K562 (cell line): ENCODE measurements around the gene HSPB7. TPM values are rescaled to one million over a fixed set of nuclear protein-coding genes. Genes with fewer than 3 reads are reported as not detected.

Experiments
- BHLHE40 ChIP-seq: IDR thresholded peaks from 2 replicates; pipeline ENCODE4 v1.6.1; 2011; ENCODE audit warnings: low read length, improper control_type of control experiment
- BRD4 ChIP-seq: fragments of 200-600 bp; sonication (generic); IDR thresholded peaks from 2 replicates; pipeline ENCODE4 v1.6.1; 2017; ENCODE audit warnings: inconsistent platforms
- CBX2 ChIP-seq: fragments of 200-600 bp; sonication (generic); IDR thresholded peaks from one replicate; pipeline ENCODE4 v1.6.1; 2012; ENCODE audit warnings: mild to moderate bottlenecking, low read length, inconsistent platforms; ENCODE audit not compliant: insufficient read depth, poor library complexity, severe bottlenecking
- CC2D1A ChIP-seq: fragments of 450-650 bp; IDR thresholded peaks from 2 replicates; pipeline ENCODE4 v1.6.1; 2017; ENCODE audit warnings: mild to moderate bottlenecking
- COPS2 ChIP-seq: fragments of 450-650 bp; conservative IDR thresholded peaks from 2 replicates; pipeline ENCODE4 v1.6.1; 2016; ENCODE audit warnings: mild to moderate bottlenecking, moderate library complexity
- CREB5 ChIP-seq: fragments of 250-450 bp; sonication (Bioruptor Pico); IDR thresholded peaks from 2 replicates; pipeline ENCODE4 v1.5.0; 2020; ENCODE audit warnings: mild to moderate bottlenecking
- ETS1 ChIP-seq: conservative IDR thresholded peaks from 2 replicates; pipeline ENCODE4 v1.6.1; 2011; ENCODE audit warnings: low read depth, mild to moderate bottlenecking, low read length; ENCODE audit not compliant: control insufficient read depth
- GATAD2A ChIP-seq: fragments of 450-650 bp; IDR thresholded peaks from 2 replicates; pipeline ENCODE4 v1.6.1; 2017
- HMG20A ChIP-seq: fragments of 450-650 bp; formaldehyde crosslinking; conservative IDR thresholded peaks from 2 replicates; pipeline ENCODE4 v1.4.0; 2020; ENCODE audit warnings: mild to moderate bottlenecking, mixed read lengths
- KDM1A ChIP-seq, 2 experiments: fragments of 450-650 bp; IDR thresholded peaks; 2 replicates each; pipeline ENCODE4 v1.6.1; 2016; ENCODE audit warnings: mild to moderate bottlenecking in 2 of 2
- PTTG1 ChIP-seq: fragments of 450-650 bp; IDR thresholded peaks from 2 replicates; pipeline ENCODE4 v1.6.1; 2016; ENCODE audit warnings: low read depth, mild to moderate bottlenecking, missing genetic modification characterization, missing compliant biosample characterization
- RBM39 ChIP-seq: fragments of 200-400 bp; formaldehyde crosslinking; optimal IDR thresholded peaks from 2 replicates; pipeline ENCODE3; 2018; ENCODE audit warnings: low read depth, low read length
- RFX1 ChIP-seq: fragments of 450-650 bp; IDR thresholded peaks from 2 replicates; pipeline ENCODE4 v1.6.1; 2016; ENCODE audit warnings: mild to moderate bottlenecking, moderate library complexity
- TCF15 ChIP-seq: fragments of 250-450 bp; sonication (Bioruptor Pico); IDR thresholded peaks from 2 replicates; pipeline ENCODE4 v1.8.0; 2022; ENCODE audit warnings: moderate library complexity, mild to moderate bottlenecking, inconsistent platforms
- TEAD2 ChIP-seq: fragments of 450-650 bp; IDR thresholded peaks from 2 replicates; pipeline ENCODE4 v1.6.1; 2016; ENCODE audit warnings: missing genetic modification characterization, control low read depth, missing compliant biosample characterization
- TFAM ChIP-seq: fragments of 250-450 bp; sonication (Bioruptor Pico); conservative IDR thresholded peaks from 2 replicates; pipeline ENCODE4 v1.5.0; 2021; ENCODE audit warnings: mild to moderate bottlenecking, moderate library complexity
- TFE3 ChIP-seq: fragments of 450-650 bp; formaldehyde crosslinking; IDR thresholded peaks from 2 replicates; pipeline ENCODE4 v1.4.0; 2020; ENCODE audit warnings: mild to moderate bottlenecking, mixed read lengths
- ZNF197 ChIP-seq: fragments of 200-800 bp; sonication (Bioruptor generic); IDR thresholded peaks from 2 replicates; pipeline ENCODE4 v1.6.1; 2016; ENCODE audit warnings: low read depth, missing genetic modification characterization, missing compliant biosample characterization
- ZNF347 ChIP-seq: fragments of 450-650 bp; formaldehyde crosslinking; IDR thresholded peaks from 2 replicates; pipeline ENCODE4 v1.4.0; 2020; ENCODE audit warnings: low read depth, mild to moderate bottlenecking, moderate library complexity
- ZNF551 ChIP-seq: fragments of 250-450 bp; sonication (Bioruptor Pico); IDR thresholded peaks from 2 replicates; pipeline ENCODE4 v1.5.0; 2021; ENCODE audit warnings: mild to moderate bottlenecking, moderate library complexity
- ZNF584 ChIP-seq: fragments of 200-800 bp; sonication (Bioruptor generic); IDR thresholded peaks from 2 replicates; pipeline ENCODE4 v1.6.1; 2016; ENCODE audit warnings: low read depth, mild to moderate bottlenecking, missing genetic modification characterization, missing compliant biosample characterization
- polyA plus RNA-seq, 8 experiments: library from polyadenylated mRNA; depleted of rRNA in 4 of 8; stranded (reverse) in 5 of 8; unstranded in 3 of 8; fragments of >200 nt; fragmentation: Nextera tagmentation in 2 of 8; fragmentation: Illumina TruSeq in 1 of 8; extraction: Ambion mirVana in 2 of 8; extraction: Trizol in 1 of 8; gene quantifications; 2 replicates each; pipeline versions ENCODE4 v1.2.1 to v1.2.3, GENCODE V29; 2011 to 2014; ENCODE audit warnings: inconsistent platforms in 1 of 8, missing spikeins in 1 of 8
- total RNA-seq, 7 experiments: library from RNA; depleted of rRNA in 6 of 7; stranded (reverse); fragments of >200 nt in 6 of 7; fragmentation: Illumina TruSeq in 2 of 7; extraction: Trizol in 2 of 7; gene quantifications; 2 replicates each; pipeline versions ENCODE4 v1.2.1 to v1.2.3, GENCODE V29; 2011 to 2021; ENCODE audit warnings: low replicate concordance in 1 of 7
- TF ChIP-seq, protein P1 (sequence below), 3 experiments: fragments of 200-800 bp in 1 of 3; sonication (Bioruptor generic) in 1 of 3; sonication (generic) in 1 of 3; formaldehyde crosslinking in 1 of 3; IDR thresholded peaks; 2 replicates each; pipeline versions ENCODE4 v1.6.1 to v1.8.0; 2016 to 2022; ENCODE audit warnings: mild to moderate bottlenecking in 2 of 3, missing compliant biosample characterization in 2 of 3, missing genetic modification characterization in 2 of 3, missing genetic modification reagents in 1 of 3

HSPB7 gene
- total and polyA plus RNA-seq, 9 of the 15 experiments (the other 6 are each of a cell fraction or from before 2014, with no cell fraction given): 0.05 to 0.19 (median 0.07) TPM; not detected in 6

DNA sequence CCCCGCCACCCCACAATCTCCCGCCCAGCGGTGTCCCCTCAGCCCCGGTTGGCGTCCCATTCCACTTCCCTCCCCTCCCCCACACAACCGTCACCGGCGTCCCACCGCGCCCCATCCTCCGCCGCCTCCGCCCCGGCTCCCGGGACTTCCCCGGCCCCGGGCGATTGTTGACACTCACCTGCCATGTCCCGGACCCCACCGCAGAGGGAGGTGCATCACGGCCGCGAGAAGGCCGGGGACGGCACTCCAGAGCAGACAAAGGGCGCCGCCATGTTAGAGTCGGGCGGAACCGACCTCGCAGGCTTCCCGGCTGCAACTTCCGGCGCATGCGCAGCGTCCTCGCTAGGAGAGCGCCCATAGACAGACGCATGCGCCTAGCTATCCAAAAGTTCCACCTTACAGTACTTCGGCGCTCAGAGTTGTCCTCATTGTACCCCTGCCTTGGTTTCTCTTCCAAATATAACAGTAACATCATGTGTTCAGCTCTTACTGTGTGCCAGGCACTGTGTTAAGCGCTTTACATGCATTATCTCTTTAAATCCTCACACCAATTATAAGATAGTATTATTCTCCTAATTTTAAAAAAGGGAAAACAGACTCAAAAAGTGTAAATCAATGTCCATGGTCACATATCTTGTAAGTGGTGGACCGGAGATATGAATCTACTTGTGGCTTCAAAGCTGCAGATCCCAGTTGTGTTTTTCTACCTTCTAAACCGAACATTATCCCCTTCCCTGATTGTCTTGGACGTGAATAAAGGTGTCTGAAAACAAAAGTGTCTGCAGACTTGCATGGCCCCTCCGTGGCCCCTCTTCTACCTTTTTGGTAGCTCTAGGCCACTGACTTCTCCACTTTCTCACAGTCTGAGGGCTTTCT lies 41.8 kb downstream of the HSPB7 start, which contains the start of gene ZBTB17 (continued):
- no peak for TF ChIP-seq CREB5 (CRISPR knock-in tag)
- TF ChIP-seq BHLHE40: 0 out of 2 replicates have a peak, but pooled peaks have one; percentile 4
- no peak for TF ChIP-seq KDM1A (IDR thresholded peaks at IDR 0.05)
- no peak for TF ChIP-seq ZNF584 (CRISPR knock-in tag)
- TF ChIP-seq RFX1: peak; percentile 25; the same call in 1 of the 2 replicates
- no peak for TF ChIP-seq TFE3 (CRISPR knock-in tag)
- no peak for TF ChIP-seq CC2D1A
- TF ChIP-seq ETS1: peak; percentile 75
- no peak for TF ChIP-seq COPS2
- TF ChIP-seq, protein P1, sequence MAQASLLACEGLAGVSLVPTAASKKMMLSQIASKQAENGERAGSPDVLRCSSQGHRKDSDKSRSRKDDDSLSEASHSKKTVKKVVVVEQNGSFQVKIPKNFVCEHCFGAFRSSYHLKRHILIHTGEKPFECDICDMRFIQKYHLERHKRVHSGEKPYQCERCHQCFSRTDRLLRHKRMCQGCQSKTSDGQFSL (CRISPR knock-in tag; IDR thresholded peaks at IDR 0.05): peak; percentile 26
- TF ChIP-seq, protein P1 (tag; IDR thresholded peaks at IDR 0.05): no peak
- TF ChIP-seq TCF15 (CRISPR knock-in tag): no peak
- no peak for TF ChIP-seq HMG20A
- no peak for TF ChIP-seq TEAD2 (tag)
- TF ChIP-seq RBM39: no peak
- no peak for TF ChIP-seq PTTG1 (tag)
- TF ChIP-seq ZNF197 (CRISPR knock-in tag): no peak
- TF ChIP-seq ZNF347 (CRISPR knock-in tag): no peak
- TF ChIP-seq TFAM: no peak
- TF ChIP-seq GATAD2A: peak; percentile 66; the same call in 1 of the 2 replicates
- TF ChIP-seq ZNF551 (CRISPR knock-in tag): no peak
- TF ChIP-seq CBX2: no peak
- TF ChIP-seq BRD4: 0 out of 2 replicates have a peak, but pooled peaks have one; percentile 65
